ENCODE data around the gene FOSL1. TPM values are rescaled to one million over a fixed set of nuclear protein-coding genes. Genes with fewer than 3 reads are reported as not detected.

Gene FOSL1
- total and polyA plus RNA-seq, 2 of the 13 experiments (the other 11 are each of a cell fraction or from before 2014, with no cell fraction given), result 4.0 to 4.1 TPM

- no peak for TF ChIP-seq HDAC6 (IDR thresholded peaks at IDR 0.05; ENCODE audit: low read depth, low read length)
- TF ChIP-seq, protein P1, sequence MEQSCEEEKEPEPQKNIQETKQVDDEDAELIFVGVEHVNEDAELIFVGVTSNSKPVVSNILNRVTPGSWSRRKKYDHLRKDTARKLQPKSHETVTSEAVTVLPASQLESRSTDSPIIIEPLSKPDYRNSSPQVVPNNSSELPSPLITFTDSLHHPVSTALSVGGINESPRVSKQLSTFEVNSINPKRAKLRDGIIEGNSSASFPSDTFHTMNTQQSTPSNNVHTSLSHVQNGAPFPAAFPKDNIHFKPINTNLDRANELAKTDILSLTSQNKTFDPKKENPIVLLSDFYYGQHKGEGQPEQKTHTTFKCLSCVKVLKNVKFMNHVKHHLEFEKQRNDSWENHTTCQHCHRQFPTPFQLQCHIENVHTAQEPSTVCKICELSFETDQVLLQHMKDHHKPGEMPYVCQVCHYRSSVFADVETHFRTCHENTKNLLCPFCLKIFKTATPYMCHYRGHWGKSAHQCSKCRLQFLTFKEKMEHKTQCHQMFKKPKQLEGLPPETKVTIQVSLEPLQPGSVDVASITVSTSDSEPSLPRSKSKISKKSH (CRISPR knock-in tag; IDR thresholded peaks at IDR 0.05; ENCODE audit: borderline replicate concordance), result peak; percentile 87
- TF ChIP-seq, protein P2, sequence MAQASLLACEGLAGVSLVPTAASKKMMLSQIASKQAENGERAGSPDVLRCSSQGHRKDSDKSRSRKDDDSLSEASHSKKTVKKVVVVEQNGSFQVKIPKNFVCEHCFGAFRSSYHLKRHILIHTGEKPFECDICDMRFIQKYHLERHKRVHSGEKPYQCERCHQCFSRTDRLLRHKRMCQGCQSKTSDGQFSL (CRISPR knock-in tag; IDR thresholded peaks at IDR 0.05), result no peak
- TF ChIP-seq HHEX (CRISPR knock-in tag; IDR thresholded peaks at IDR 0.05), result no peak
- TF ChIP-seq MIER2 (CRISPR knock-in tag; IDR thresholded peaks at IDR 0.05), result no peak
- no peak for TF ChIP-seq ZNF567 (CRISPR knock-in tag; IDR thresholded peaks at IDR 0.05; ENCODE audit: borderline replicate concordance)
- no peak for TF ChIP-seq NR2C2 (CRISPR knock-in tag; IDR thresholded peaks at IDR 0.05; ENCODE audit: borderline replicate concordance)
- TF ChIP-seq, protein P3, sequence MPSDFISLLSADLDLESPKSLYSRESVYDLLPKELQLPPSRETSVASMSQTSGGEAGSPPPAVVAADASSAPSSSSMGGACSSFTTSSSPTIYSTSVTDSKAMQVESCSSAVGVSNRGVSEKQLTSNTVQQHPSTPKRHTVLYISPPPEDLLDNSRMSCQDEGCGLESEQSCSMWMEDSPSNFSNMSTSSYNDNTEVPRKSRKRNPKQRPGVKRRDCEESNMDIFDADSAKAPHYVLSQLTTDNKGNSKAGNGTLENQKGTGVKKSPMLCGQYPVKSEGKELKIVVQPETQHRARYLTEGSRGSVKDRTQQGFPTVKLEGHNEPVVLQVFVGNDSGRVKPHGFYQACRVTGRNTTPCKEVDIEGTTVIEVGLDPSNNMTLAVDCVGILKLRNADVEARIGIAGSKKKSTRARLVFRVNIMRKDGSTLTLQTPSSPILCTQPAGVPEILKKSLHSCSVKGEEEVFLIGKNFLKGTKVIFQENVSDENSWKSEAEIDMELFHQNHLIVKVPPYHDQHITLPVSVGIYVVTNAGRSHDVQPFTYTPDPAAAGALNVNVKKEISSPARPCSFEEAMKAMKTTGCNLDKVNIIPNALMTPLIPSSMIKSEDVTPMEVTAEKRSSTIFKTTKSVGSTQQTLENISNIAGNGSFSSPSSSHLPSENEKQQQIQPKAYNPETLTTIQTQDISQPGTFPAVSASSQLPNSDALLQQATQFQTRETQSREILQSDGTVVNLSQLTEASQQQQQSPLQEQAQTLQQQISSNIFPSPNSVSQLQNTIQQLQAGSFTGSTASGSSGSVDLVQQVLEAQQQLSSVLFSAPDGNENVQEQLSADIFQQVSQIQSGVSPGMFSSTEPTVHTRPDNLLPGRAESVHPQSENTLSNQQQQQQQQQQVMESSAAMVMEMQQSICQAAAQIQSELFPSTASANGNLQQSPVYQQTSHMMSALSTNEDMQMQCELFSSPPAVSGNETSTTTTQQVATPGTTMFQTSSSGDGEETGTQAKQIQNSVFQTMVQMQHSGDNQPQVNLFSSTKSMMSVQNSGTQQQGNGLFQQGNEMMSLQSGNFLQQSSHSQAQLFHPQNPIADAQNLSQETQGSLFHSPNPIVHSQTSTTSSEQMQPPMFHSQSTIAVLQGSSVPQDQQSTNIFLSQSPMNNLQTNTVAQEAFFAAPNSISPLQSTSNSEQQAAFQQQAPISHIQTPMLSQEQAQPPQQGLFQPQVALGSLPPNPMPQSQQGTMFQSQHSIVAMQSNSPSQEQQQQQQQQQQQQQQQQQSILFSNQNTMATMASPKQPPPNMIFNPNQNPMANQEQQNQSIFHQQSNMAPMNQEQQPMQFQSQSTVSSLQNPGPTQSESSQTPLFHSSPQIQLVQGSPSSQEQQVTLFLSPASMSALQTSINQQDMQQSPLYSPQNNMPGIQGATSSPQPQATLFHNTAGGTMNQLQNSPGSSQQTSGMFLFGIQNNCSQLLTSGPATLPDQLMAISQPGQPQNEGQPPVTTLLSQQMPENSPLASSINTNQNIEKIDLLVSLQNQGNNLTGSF (CRISPR knock-in tag; IDR thresholded peaks at IDR 0.05), result no peak
- TF ChIP-seq ZNF7 (CRISPR knock-in tag; IDR thresholded peaks at IDR 0.05), result no peak
- TF ChIP-seq ZNF546 (CRISPR knock-in tag; conservative IDR thresholded peaks at IDR 0.05), result no peak
- TF ChIP-seq FOSL2 (CRISPR knock-in tag; IDR thresholded peaks at IDR 0.05), result no peak; the same call in none of the 2 replicates
- peak; percentile 76; the same call in 1 of the 2 replicates for TF ChIP-seq SAFB2 (CRISPR knock-in tag; IDR thresholded peaks at IDR 0.05; ENCODE audit: borderline replicate concordance, low read depth)
- TF ChIP-seq PRDM4 (CRISPR knock-in tag; IDR thresholded peaks at IDR 0.05; ENCODE audit: borderline replicate concordance), result no peak
- no peak for TF ChIP-seq MBNL3 (CRISPR knock-in tag; conservative IDR thresholded peaks at IDR 0.05)
- no peak; the same call in 1 of the 2 replicates for TF ChIP-seq NFKB2 (CRISPR knock-in tag; IDR thresholded peaks at IDR 0.05; ENCODE audit: borderline replicate concordance)
- TF ChIP-seq SRY (CRISPR knock-in tag; IDR thresholded peaks at IDR 0.05), result peak; percentile 79; the same call in 1 of the 2 replicates
- no peak for TF ChIP-seq MAFF (IDR thresholded peaks at IDR 0.05; ENCODE audit: low read depth, low read length)
- TF ChIP-seq HDAC1 (CRISPR knock-in tag; IDR thresholded peaks at IDR 0.05), result peak; percentile 85
- peak; percentile 57; the same call in 1 of the 2 replicates for TF ChIP-seq MXD3 (CRISPR knock-in tag; IDR thresholded peaks at IDR 0.05)
Measured at GRCh38 chr11:65873318-65874156, 26.7 kb downstream of the FOSL1 start (continued).
